HUES64 (cell line): Measurements from ENCODE around the gene ENOX1.

ENCODE experiments used
- H3K27ac ChIP-seq: 2 replicates; pipeline ENCODE4 v1.7.0; 2013; ENCODE audit warnings: low read depth, low read length, inconsistent platforms
- H3K27me3 ChIP-seq: 2 replicates; pipeline ENCODE4 v1.6.1; 2013; ENCODE audit warnings: mild to moderate bottlenecking, low read length; ENCODE audit not compliant: insufficient read depth
- H3K36me3 ChIP-seq: 2 replicates; pipeline ENCODE4 v1.6.1; 2013; ENCODE audit warnings: mild to moderate bottlenecking, low read length; ENCODE audit not compliant: insufficient read depth
- H3K4me1 ChIP-seq: 2 replicates; pipeline ENCODE4 v1.6.1; 2013; ENCODE audit warnings: mild to moderate bottlenecking, low read length, moderate library complexity; ENCODE audit not compliant: insufficient read depth
- H3K4me3 ChIP-seq: 2 replicates; pipeline ENCODE4 v1.5.1; 2013; ENCODE audit warnings: mild to moderate bottlenecking, low read length, moderate library complexity
- H3K9ac ChIP-seq: 2 replicates; pipeline ENCODE4 v1.6.1; 2013; ENCODE audit warnings: mild to moderate bottlenecking, low read depth, low read length
- H3K9me3 ChIP-seq: 2 replicates; pipeline ENCODE4 v1.6.1; 2013; ENCODE audit warnings: low read depth, low read length; ENCODE audit not compliant: insufficient read depth
- WGBS: fragments of 150-250, 120-280 bp; methylation state at CpG from one replicate; pipeline ENCODE4 v1.1.7; 2013; ENCODE audit warnings: missing lambda C conversion rate; 5-methylcytosine and 5-hydroxymethylcytosine counted together

Gene ENOX1

DNA sequence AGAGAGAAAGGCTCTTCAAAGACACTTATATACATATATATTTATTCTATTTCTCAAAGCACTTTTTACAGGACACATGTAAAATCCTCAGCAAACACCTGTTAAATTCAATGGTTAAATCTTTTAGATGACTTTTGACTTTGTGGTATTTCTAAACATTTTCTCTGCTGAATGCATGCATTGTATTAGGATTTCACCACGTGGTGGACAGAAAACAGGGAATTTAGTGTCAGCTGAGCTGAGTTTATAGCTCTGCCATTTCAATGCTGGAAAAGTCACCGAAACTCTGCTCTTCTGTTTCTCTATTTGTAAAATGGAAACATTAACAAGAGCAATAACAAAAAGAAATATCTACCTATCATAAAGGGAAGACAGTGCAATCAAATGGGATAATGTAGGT lies 375.6 kb downstream of the ENOX1 start:
- Histone ChIP-seq H3K4me3 (no peak overlapping the region), H3K9me3 (no peaks in the 10 kb centered on the region), H3K27ac (no peak overlapping the region), H3K9ac (no peak overlapping the region), H3K27me3 (no peaks in the 10 kb centered on the region), H3K36me3 (no peaks in the 10 kb centered on the region), H3K4me1 (no peaks in the 10 kb centered on the region)
- 84% methylated on average over 2 of the region's 2 CpGs for WGBS

DNA sequence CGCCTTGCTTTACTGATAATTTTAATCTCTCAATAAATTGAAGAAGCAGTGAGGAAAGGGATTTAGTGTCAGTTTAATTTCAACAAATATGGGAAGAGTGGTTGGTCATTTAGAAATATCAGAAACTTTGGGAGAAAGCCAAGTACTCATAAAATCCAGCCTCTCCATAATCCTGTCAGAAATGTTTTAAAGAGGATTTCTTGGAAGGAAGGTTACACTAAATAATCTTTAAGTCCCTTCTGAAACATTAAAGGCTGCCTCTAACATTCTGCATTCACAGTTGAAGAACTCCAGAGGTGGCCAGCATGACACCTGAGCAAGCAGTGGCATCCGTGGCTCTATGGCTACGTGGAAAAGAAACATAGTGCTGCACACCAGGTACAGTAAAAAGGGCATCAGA lies 378.5 kb downstream of the ENOX1 start:
- Histone ChIP-seq H3K9ac (no peak overlapping the region), H3K36me3 (no peaks in the 10 kb centered on the region), H3K27ac (no peak overlapping the region), H3K9me3 (no peaks in the 10 kb centered on the region), H3K4me1 (no peaks in the 10 kb centered on the region), H3K4me3 (no peak overlapping the region), H3K27me3 (no peaks in the 10 kb centered on the region)
- 100% methylated on average over 3 of the region's 3 CpGs for WGBS

DNA sequence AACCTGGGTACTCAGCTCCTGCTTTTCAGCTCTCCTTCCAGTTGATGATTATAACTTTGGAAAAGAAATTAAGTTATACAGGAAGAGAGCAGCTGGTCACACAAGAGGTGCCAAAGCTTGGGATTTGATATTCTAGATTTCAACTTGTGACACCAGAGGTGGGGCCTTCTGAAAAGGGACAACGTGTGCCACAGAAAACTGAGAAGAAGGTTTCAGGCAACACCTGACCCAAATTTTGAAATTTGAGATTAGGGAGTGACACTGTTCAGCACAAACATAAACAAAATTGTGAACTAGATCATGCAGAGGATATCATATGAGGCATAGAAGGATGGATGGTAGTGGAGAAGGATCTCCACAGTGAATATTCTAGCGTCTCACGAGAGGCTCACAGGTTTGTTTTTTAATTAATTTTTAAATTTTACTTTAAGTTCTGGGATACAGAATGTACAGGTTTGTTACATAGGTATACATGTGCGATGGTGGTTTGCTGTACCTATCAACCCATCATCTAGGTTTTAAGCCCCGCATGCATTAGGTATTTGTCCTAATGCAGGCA lies 379.7 kb downstream of the ENOX1 start:
- no peaks in the 10 kb centered on the region for H3K4me1 ChIP-seq
- no peak overlapping the region for H3K4me3 ChIP-seq
- H3K9ac ChIP-seq = no peak overlapping the region
- no peaks in the 10 kb centered on the region for H3K9me3 ChIP-seq
- no peaks in the 10 kb centered on the region for H3K27me3 ChIP-seq
- WGBS = 91% methylated on average over 5 of the region's 5 CpGs
- no peaks in the 10 kb centered on the region for H3K36me3 ChIP-seq
- no peak overlapping the region for H3K27ac ChIP-seq

DNA sequence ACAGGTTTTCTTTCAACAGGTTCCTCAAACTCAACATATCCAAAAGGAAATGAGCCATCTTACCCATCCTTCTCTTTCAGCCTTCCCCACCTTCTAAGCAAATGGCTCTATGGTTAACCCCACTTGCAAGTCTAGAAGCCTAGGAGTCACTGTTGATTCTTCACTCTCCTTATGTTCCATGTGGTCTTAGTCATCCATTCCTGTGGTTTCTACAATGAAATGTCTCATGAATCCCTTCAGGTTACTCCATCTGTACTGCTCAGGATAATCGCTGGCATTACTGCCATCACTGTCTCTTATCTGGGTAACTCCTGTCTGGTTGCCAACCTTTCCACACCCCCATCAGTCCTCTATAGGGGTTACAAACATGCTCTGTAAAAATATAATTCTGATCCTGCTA lies 381.3 kb downstream of the ENOX1 start:
- H3K36me3 ChIP-seq = no peaks in the 10 kb centered on the region
- WGBS = 95% methylated on average over 1 of the region's 1 CpG

GRCh38 chr13:43402380-43402779 lies 384.4 kb downstream of the ENOX1 start:
- H3K27me3 ChIP-seq = no peaks in the 10 kb centered on the region

More for the DNA sequence above, 381.3 kb downstream of the ENOX1 start:
- Histone ChIP-seq H3K4me3 (no peak overlapping the region), H3K27me3 (no peaks in the 10 kb centered on the region), H3K27ac (no peak overlapping the region), H3K9ac (no peak overlapping the region), H3K4me1 (no peaks in the 10 kb centered on the region), H3K9me3 (no peaks in the 10 kb centered on the region)

GRCh38 chr13:43401361-43401760 lies 385.4 kb downstream of the ENOX1 start:
- no peaks in the 10 kb centered on the region for H3K4me1 ChIP-seq
- H3K4me3 ChIP-seq = no peak overlapping the region
- H3K27ac ChIP-seq = no peak overlapping the region
- 80% methylated on average over 4 of the region's 4 CpGs for WGBS
- no peaks in the 10 kb centered on the region for H3K9me3 ChIP-seq
- H3K9ac ChIP-seq = no peak overlapping the region
- no peaks in the 10 kb centered on the region for H3K27me3 ChIP-seq
- no peaks in the 10 kb centered on the region for H3K36me3 ChIP-seq

More at GRCh38 chr13:43402380-43402779, 384.4 kb downstream of the ENOX1 start:
- Histone ChIP-seq H3K9ac (no peak overlapping the region), H3K27ac (no peak overlapping the region), H3K4me1 (no peaks in the 10 kb centered on the region), H3K4me3 (no peak overlapping the region), H3K36me3 (no peaks in the 10 kb centered on the region), H3K9me3 (no peaks in the 10 kb centered on the region)
- WGBS = 100% methylated on average over 1 of the region's 1 CpG

- H3K27me3 ChIP-seq = no peaks in the 10 kb centered on the region
- H3K4me1 ChIP-seq = no peaks in the 10 kb centered on the region; the same call in 1 of the 2 replicates
- no peak overlapping the region for H3K4me3 ChIP-seq
- H3K36me3 ChIP-seq = no peaks in the 10 kb centered on the region
- WGBS = 97% methylated on average over 3 of the region's 3 CpGs
- no peaks in the 10 kb centered on the region for H3K9me3 ChIP-seq
- H3K9ac ChIP-seq = no peak overlapping the region
- no peak overlapping the region for H3K27ac ChIP-seq
Measured at GRCh38 chr13:43397111-43397510, 389.7 kb downstream of the ENOX1 start.

- 82% methylated on average over 5 of the region's 5 CpGs for WGBS
Measured at GRCh38 chr13:43391036-43391435, 395.7 kb downstream of the ENOX1 start.

DNA sequence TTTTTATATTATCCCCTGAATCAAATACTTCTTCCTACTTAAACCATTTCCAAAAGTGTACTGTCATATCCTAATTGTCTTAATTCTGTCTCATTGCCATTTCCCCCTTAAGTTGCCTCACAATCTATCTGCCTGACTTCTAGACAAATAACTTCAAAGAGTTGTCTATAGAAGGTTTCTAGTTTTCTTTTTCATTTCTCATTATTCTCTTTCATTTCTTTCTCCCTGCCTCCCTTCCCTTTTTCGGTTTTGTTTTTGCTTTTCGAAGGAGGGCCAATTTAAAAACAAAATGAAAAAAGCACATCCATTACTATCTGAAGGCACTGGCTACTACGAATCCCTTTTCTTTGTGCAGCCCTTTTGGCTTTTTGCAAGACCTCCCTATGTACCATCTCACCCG lies 396.2 kb downstream of the ENOX1 start:
- WGBS = 85% methylated on average over 4 of the region's 4 CpGs
- Histone ChIP-seq H3K4me1 (no peaks in the 10 kb centered on the region; the same call in 1 of the 2 replicates), H3K4me3 (no peak overlapping the region), H3K9me3 (no peaks in the 10 kb centered on the region), H3K27ac (no peak overlapping the region), H3K27me3 (no peaks in the 10 kb centered on the region), H3K36me3 (no peaks in the 10 kb centered on the region), H3K9ac (no peak overlapping the region)

More at GRCh38 chr13:43391036-43391435, 395.7 kb downstream of the ENOX1 start:
- Histone ChIP-seq H3K27ac (no peak overlapping the region), H3K9me3 (no peaks in the 10 kb centered on the region), H3K4me3 (no peak overlapping the region), H3K4me1 (no peaks in the 10 kb centered on the region; the same call in 1 of the 2 replicates), H3K9ac (no peak overlapping the region), H3K36me3 (no peaks in the 10 kb centered on the region), H3K27me3 (no peaks in the 10 kb centered on the region)

DNA sequence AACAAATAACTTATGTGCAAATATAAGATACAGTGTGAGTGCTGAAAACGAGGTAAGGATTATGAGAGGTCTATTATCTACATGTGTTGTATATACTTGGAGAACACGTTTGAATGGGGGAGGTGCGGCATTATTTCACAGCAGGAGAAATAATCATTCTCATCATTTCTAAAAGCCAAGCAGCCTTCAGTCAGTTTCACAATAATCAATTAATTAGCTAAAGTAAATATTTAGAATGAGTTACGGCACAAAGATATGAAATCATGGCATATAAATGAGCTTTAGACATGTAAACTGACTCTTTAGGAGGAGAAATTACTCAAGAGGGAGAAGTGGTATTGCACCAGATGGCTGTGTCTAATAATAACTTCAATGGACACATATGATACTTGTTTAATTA lies 396.8 kb downstream of the ENOX1 start:
- Histone ChIP-seq H3K9ac (no peak overlapping the region), H3K27me3 (no peaks in the 10 kb centered on the region), H3K36me3 (no peaks in the 10 kb centered on the region), H3K27ac (no peak overlapping the region), H3K4me1 (no peaks in the 10 kb centered on the region), H3K9me3 (no peaks in the 10 kb centered on the region), H3K4me3 (no peak overlapping the region)
- WGBS = 98% methylated on average over 2 of the region's 4 CpGs

GRCh38 chr13:43389573-43389972 lies 397.2 kb downstream of the ENOX1 start:
- H3K4me1 ChIP-seq = no peaks in the 10 kb centered on the region
- no peak overlapping the region for H3K9ac ChIP-seq
- no peaks in the 10 kb centered on the region for H3K27me3 ChIP-seq
- WGBS = 86% methylated on average over 1 of the region's 1 CpG
- no peaks in the 10 kb centered on the region for H3K9me3 ChIP-seq
- H3K36me3 ChIP-seq = no peaks in the 10 kb centered on the region
- H3K4me3 ChIP-seq = no peak overlapping the region
- H3K27ac ChIP-seq = no peak overlapping the region
